ENCODE measurements around the gene MRPL1. TPM values are rescaled to one million over a fixed set of nuclear protein-coding genes. Genes with fewer than 3 reads are reported as not detected.
"Not testable (repeated sequence)": the region's sequence is repeated elsewhere in the genome, so short reads cannot be mapped to it uniquely, and the experiment has no call there.

MRPL1 gene
- total RNA-seq, 2 experiments from 2014 or later = 22.6 to 37.4 TPM

DNA sequence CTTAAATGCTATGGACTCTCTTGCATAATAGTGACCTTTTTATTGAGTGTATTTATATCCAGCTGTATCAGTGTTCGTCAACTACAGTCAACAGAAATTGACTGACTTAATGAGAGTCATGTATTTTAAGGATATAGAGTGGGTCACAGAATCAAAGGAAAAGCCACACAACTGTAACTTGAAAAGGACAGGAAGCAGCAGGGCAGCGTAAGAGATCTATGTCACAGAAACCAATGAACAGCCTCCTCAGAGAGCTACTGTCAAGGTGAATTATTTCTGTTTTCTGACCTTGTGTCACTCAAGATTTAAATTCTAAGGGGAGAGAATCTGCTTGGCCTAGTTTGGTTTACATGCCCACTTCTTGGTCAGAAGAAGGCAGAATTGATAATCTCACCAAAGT lies 100.4 kb downstream of the MRPL1 start:
- Histone ChIP-seq H3K9me2 (ENCODE audit: insufficient read depth, low read length) (no peaks in the 10 kb centered on the region), H3K4me3 (ENCODE audit: low read depth, low read length, poor library complexity, severe bottlenecking) (no peak overlapping the region), H3K79me2 (ENCODE audit: insufficient read depth, low read depth, low read length) (no peaks in the 10 kb centered on the region), H3K9me3 (ENCODE audit: low read length) (no peaks in the 10 kb centered on the region), H3K36me3 (ENCODE audit: insufficient read depth, low read length) (no peaks in the 10 kb centered on the region), H3K4me1 (ENCODE audit: insufficient read depth, low read length, poor library complexity, severe bottlenecking) (no peaks in the 10 kb centered on the region), H3K4me2 (ENCODE audit: low read length) (no peak overlapping the region), H2AFZ (ENCODE audit: low read length) (no peak overlapping the region), H3K27ac (ENCODE audit: low read depth, low read length, poor library complexity, severe bottlenecking) (no peak overlapping the region), H4K20me1 (ENCODE audit: insufficient read depth, low read length) (no peaks in the 10 kb centered on the region)
- CTCF ChIA-PET (ENCODE audit: unreplicated experiment) = interaction anchor here (0.7 kb wide), 1 partner anchor 9 kb away, joined by 3 read pairs; no protein-coding TSS in a partner anchor
- no peak for TF ChIP-seq EZH2phosphoT487 (IDR thresholded peaks at IDR 0.05; ENCODE audit: borderline replicate concordance, low read depth, low read length)
- TF ChIP-seq, protein P1, sequence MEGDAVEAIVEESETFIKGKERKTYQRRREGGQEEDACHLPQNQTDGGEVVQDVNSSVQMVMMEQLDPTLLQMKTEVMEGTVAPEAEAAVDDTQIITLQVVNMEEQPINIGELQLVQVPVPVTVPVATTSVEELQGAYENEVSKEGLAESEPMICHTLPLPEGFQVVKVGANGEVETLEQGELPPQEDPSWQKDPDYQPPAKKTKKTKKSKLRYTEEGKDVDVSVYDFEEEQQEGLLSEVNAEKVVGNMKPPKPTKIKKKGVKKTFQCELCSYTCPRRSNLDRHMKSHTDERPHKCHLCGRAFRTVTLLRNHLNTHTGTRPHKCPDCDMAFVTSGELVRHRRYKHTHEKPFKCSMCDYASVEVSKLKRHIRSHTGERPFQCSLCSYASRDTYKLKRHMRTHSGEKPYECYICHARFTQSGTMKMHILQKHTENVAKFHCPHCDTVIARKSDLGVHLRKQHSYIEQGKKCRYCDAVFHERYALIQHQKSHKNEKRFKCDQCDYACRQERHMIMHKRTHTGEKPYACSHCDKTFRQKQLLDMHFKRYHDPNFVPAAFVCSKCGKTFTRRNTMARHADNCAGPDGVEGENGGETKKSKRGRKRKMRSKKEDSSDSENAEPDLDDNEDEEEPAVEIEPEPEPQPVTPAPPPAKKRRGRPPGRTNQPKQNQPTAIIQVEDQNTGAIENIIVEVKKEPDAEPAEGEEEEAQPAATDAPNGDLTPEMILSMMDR (conservative IDR thresholded peaks at IDR 0.05; ENCODE audit: low read length) = no peak
- POLR2A ChIA-PET = interaction anchor here (0.6 kb wide), 1 partner anchor 66 kb away, joined by 3 read pairs; no protein-coding TSS in a partner anchor
- no TSS peak for BruUV-seq (replicated peaks)
- DNase-seq (ENCODE audit: low spot score) = no peak
- intact Hi-C loops (cut with micrococcal nuclease; ENCODE audit: unreplicated experiment) = loop anchor here (5.0 kb wide), 1 partner anchor 554 kb away; no protein-coding TSS in a partner anchor

DNA sequence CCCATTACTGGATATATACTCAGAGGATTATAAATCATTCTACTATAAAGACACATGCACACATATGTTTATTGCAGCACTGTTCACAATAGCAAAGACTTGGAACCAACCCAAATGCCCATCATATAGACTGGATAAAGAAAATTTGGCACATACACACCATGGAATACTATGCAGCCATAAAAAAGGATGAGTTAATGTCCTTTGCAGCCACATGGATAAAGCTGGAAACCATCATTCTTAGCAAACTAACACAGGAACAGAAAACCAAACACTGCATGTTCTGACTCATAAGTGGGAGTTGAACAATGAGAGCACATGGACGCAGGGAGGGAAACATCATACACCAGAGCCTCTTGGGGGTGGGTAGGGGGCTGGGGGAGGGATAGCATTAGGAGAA lies 111.0 kb downstream of the MRPL1 start:
- H3K4me3 ChIP-seq (ENCODE audit: low read depth, low read length, poor library complexity, severe bottlenecking); intact Hi-C loops (cut with micrococcal nuclease; ENCODE audit: unreplicated experiment); POLR2A ChIA-PET; H3K36me3 ChIP-seq (ENCODE audit: insufficient read depth, low read length); DNase-seq (ENCODE audit: low spot score); H2AFZ ChIP-seq (ENCODE audit: low read length); BruUV-seq (replicated peaks); H3K4me1 ChIP-seq (ENCODE audit: insufficient read depth, low read length, poor library complexity, severe bottlenecking); H3K27ac ChIP-seq (ENCODE audit: low read depth, low read length, poor library complexity, severe bottlenecking); CTCF ChIA-PET (ENCODE audit: unreplicated experiment); H3K4me2 ChIP-seq (ENCODE audit: low read length); H4K20me1 ChIP-seq (ENCODE audit: insufficient read depth, low read length); H3K9me3 ChIP-seq (ENCODE audit: low read length); H3K9me2 ChIP-seq (ENCODE audit: insufficient read depth, low read length); H3K79me2 ChIP-seq (ENCODE audit: insufficient read depth, low read depth, low read length): not testable (repeated sequence)

DNA sequence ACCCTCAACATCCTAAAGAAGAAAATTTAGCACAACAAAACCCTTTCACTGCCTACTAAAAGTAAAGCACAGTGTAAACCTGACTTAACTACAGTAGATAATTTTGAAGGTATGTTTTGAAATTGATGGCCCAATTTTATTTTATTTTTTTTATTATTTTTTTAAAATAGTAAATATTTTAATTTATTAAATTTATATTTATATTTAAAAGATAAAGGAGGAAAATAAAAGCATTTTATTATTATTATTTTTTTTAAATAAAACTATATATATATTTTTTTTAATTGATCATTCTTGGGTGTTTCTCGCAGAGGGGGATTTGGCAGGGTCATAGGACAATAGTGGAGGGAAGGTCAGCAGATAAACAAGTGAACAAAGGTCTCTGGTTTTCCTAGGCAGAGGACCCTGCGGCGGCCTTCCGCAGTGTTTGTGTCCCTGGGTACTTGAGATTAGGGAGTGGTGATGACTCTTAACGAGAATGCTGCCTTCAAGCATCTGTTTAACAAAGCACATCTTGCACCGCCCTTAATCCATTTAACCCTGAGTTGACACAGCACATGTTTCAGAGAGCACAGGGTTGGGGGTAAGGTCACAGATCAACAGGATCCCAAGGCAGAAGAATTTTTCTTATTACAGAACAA lies 120.4 kb downstream of the MRPL1 start:
- H3K9me3 ChIP-seq (ENCODE audit: low read length); H3K4me2 ChIP-seq (ENCODE audit: low read length); BruUV-seq (replicated peaks); H3K36me3 ChIP-seq (ENCODE audit: insufficient read depth, low read length); H4K20me1 ChIP-seq (ENCODE audit: insufficient read depth, low read length); H3K27ac ChIP-seq (ENCODE audit: low read depth, low read length, poor library complexity, severe bottlenecking); intact Hi-C loops (cut with micrococcal nuclease; ENCODE audit: unreplicated experiment); H3K79me2 ChIP-seq (ENCODE audit: insufficient read depth, low read depth, low read length); DNase-seq (ENCODE audit: low spot score); H3K4me1 ChIP-seq (ENCODE audit: insufficient read depth, low read length, poor library complexity, severe bottlenecking); H2AFZ ChIP-seq (ENCODE audit: low read length); CTCF ChIA-PET (ENCODE audit: unreplicated experiment); H3K4me3 ChIP-seq (ENCODE audit: low read depth, low read length, poor library complexity, severe bottlenecking); H3K9me2 ChIP-seq (ENCODE audit: insufficient read depth, low read length): not testable (repeated sequence)
- POLR2A ChIA-PET = interaction anchor here (1.5 kb wide), 1 partner anchor 15 kb away, joined by 4 read pairs; no protein-coding TSS in a partner anchor

DNA sequence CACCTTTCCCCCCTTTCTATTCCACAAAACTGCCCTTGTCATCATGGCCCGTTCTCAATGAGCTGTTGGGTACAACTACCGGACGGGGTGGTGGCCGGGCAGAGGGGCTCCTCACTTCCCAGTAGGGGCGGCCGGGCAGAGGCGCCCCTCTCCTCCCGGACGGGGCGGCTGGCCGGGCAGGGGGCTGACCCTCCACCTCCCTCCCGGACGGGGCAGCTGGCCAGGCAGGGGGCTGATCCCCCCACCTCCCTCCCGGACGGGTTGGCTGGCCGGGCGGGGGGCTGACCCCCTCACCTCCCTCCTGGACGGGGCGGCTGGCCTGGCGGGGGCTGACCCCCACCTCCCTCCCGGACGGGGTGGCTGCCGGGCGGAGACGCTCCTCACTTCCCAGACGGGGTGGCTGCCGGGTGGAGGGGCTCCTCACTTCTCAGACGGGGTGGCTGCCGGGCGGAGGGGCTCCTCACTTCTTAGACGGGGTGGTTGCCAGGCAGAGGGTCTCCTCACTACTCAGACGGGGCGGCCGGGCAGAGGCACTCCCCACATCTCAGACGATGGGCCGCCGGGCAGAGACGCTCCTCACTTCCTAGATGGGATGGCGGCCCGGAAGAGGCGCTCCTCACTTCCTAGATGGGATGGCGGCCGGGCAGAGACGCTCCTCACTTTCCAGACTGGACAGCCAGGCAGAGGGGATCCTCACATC lies 121.1 kb downstream of the MRPL1 start:
- POLR2A ChIA-PET; H3K4me1 ChIP-seq (ENCODE audit: insufficient read depth, low read length, poor library complexity, severe bottlenecking); DNase-seq (ENCODE audit: low spot score); CTCF ChIA-PET (ENCODE audit: unreplicated experiment); H3K36me3 ChIP-seq (ENCODE audit: insufficient read depth, low read length); H3K79me2 ChIP-seq (ENCODE audit: insufficient read depth, low read depth, low read length); H3K4me3 ChIP-seq (ENCODE audit: low read depth, low read length, poor library complexity, severe bottlenecking); BruUV-seq (replicated peaks); H3K4me2 ChIP-seq (ENCODE audit: low read length); H3K9me3 ChIP-seq (ENCODE audit: low read length); intact Hi-C loops (cut with micrococcal nuclease; ENCODE audit: unreplicated experiment); H3K27ac ChIP-seq (ENCODE audit: low read depth, low read length, poor library complexity, severe bottlenecking); H2AFZ ChIP-seq (ENCODE audit: low read length); H3K9me2 ChIP-seq (ENCODE audit: insufficient read depth, low read length); H4K20me1 ChIP-seq (ENCODE audit: insufficient read depth, low read length): not testable (repeated sequence)
